Measurements from ENCODE around the gene LLPH. TPM values are rescaled to one million over a fixed set of nuclear protein-coding genes. Genes with fewer than 3 reads are reported as not detected.

Gene LLPH
- polyA plus RNA-seq, 1 of the 3 experiments (the other 2 are of a cell fraction): 7.4 TPM

- Histone ChIP-seq H2AFZ (ENCODE audit: low read depth) (no peak overlapping the region), H3K27ac (ENCODE audit: low read depth in 2 of 2, low read length in 1 of 2) (no peak overlapping the region), H3K27me3 (ENCODE audit: insufficient read depth) (no peaks in the 10 kb centered on the region), H3K9me2 (no peaks in the 10 kb centered on the region), H3K9me3 (no peaks in the 10 kb centered on the region), H3K36me3 (replicated peaks in 1 of 2; ENCODE audit: control insufficient read depth in 1 of 2, insufficient read depth in 2 of 2, low read length in 1 of 2) (peaks cover 3 to 26% of the 10 kb centered on the region in 2 experiments), H3F3A (replicated peaks; ENCODE audit: insufficient read depth) (peaks cover 18% of the 10 kb centered on the region), H3K4me3 (ENCODE audit: low read depth in 2 of 2, low read length in 1 of 2) (no peak overlapping the region), H3K79me2 (ENCODE audit: insufficient read depth) (peaks cover 85% of the 10 kb centered on the region), H3K4me1 (ENCODE audit: control insufficient read depth in 1 of 2, insufficient read depth in 2 of 2, low read depth in 1 of 2, low read length in 1 of 2) (peaks cover 4 to 6% of the 10 kb centered on the region in 2 experiments; a peak in 3 of 4 replicates), H3K9ac (no peak overlapping the region), H3K4me2 (no peak overlapping the region), H4K20me1 (ENCODE audit: insufficient read depth) (no peaks in the 10 kb centered on the region; the same call in 1 of the 2 replicates)
- ChIA-PET POLR2A (no interaction called here), CTCF (interaction anchor here (0.6 kb wide), 1 partner anchor 406 kb away, joined by 3 read pairs; no protein-coding TSS in a partner anchor)
- WGBS (ENCODE audit: low lambda C conversion rate): 85% methylated on average over 2 of the region's 2 CpGs
- no peak for DNase-seq
- TF ChIP-seq ELF1 (IDR thresholded peaks at IDR 0.05): no peak
- no peak for TF ChIP-seq RCOR1 (IDR thresholded peaks at IDR 0.05; ENCODE audit: low read length)
- no peak for TF ChIP-seq EP300 (IDR thresholded peaks at IDR 0.05; ENCODE audit: borderline replicate concordance in 1 of 2, low read depth in 1 of 2, low read length in 1 of 2)
- TF ChIP-seq, protein P1, sequence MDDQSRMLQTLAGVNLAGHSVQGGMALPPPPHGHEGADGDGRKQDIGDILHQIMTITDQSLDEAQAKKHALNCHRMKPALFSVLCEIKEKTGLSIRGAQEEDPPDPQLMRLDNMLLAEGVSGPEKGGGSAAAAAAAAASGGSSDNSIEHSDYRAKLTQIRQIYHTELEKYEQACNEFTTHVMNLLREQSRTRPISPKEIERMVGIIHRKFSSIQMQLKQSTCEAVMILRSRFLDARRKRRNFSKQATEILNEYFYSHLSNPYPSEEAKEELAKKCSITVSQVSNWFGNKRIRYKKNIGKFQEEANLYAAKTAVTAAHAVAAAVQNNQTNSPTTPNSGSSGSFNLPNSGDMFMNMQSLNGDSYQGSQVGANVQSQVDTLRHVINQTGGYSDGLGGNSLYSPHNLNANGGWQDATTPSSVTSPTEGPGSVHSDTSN (IDR thresholded peaks at IDR 0.05): no peak
Measured at GRCh38 chr12:66165141-66165540, 34.6 kb upstream of the LLPH start.

DNA sequence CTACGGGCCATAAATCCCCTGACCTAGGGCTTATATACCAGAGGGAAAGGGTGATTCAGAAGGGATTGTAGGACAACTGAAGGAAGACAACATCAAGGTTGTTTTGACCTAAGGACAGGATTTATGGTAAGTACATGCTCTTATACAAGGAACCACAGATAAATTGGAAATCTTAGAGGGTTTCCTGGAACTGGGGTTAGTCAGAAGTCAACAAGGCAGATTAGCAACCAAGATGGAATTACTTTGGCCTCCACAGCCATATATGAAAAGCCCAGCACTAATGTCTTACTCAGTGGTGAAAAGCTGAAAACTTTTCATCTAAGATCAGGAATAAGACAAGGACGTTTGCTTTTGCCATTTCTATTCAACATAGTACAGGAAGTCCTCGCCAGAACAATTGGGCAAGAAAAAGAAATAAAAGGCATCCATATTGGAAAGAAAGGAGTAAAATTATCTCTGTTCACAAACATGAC lies 33.8 kb upstream of the LLPH start:
- H4K20me1 ChIP-seq (ENCODE audit: insufficient read depth): no peaks in the 10 kb centered on the region; the same call in 1 of the 2 replicates
- H3K27ac ChIP-seq (ENCODE audit: low read depth in 2 of 2, low read length in 1 of 2): no peak overlapping the region
- H3K4me2 ChIP-seq: no peak overlapping the region
- H3K36me3 ChIP-seq (replicated peaks in 1 of 2; ENCODE audit: control insufficient read depth in 1 of 2, insufficient read depth in 2 of 2, low read length in 1 of 2): peaks cover 9 to 33% of the 10 kb centered on the region in 2 experiments
- peaks cover 12% of the 10 kb centered on the region for H3F3A ChIP-seq (replicated peaks; ENCODE audit: insufficient read depth)
- DNase-seq: no peak
- no peak overlapping the region for H3K4me3 ChIP-seq (ENCODE audit: low read depth in 2 of 2, low read length in 1 of 2)
- H3K9me3 ChIP-seq: no peaks in the 10 kb centered on the region
- ChIA-PET POLR2A (interaction anchor here (0.6 kb wide), 1 partner anchor 153 kb away, joined by 7 read pairs; no protein-coding TSS in a partner anchor), CTCF (no interaction called here)
- no peak overlapping the region for H2AFZ ChIP-seq (ENCODE audit: low read depth)
- WGBS (ENCODE audit: low lambda C conversion rate): 91% methylated on average over 3 of the region's 3 CpGs
- H3K9ac ChIP-seq: no peak overlapping the region
- peaks cover 4 to 6% of the 10 kb centered on the region in 2 experiments; a peak in 3 of 4 replicates for H3K4me1 ChIP-seq (ENCODE audit: control insufficient read depth in 1 of 2, insufficient read depth in 2 of 2, low read depth in 1 of 2, low read length in 1 of 2)
- H3K79me2 ChIP-seq (ENCODE audit: insufficient read depth): peaks cover 92% of the 10 kb centered on the region
- H3K9me2 ChIP-seq: no peaks in the 10 kb centered on the region
- H3K27me3 ChIP-seq (ENCODE audit: insufficient read depth): no peaks in the 10 kb centered on the region
- TF ChIP-seq NRF1 (IDR thresholded peaks at IDR 0.05; ENCODE audit: low read depth, low read length) (no peak), MEF2A (IDR thresholded peaks at IDR 0.05; ENCODE audit: borderline replicate concordance, low read depth) (no peak), RFX5 (IDR thresholded peaks at IDR 0.05; ENCODE audit: low read length) (no peak), SIN3A (IDR thresholded peaks at IDR 0.05; ENCODE audit: borderline replicate concordance, low read depth, low read length) (no peak), NFIC (IDR thresholded peaks at IDR 0.05; ENCODE audit: borderline replicate concordance) (no peak), JUND (IDR thresholded peaks at IDR 0.05) (no peak), SMC3 (IDR thresholded peaks at IDR 0.05; ENCODE audit: low read depth, low read length) (no peak), YY1 (IDR thresholded peaks at IDR 0.05; ENCODE audit: low read depth) (no peak), TEAD4 (IDR thresholded peaks at IDR 0.05; ENCODE audit: borderline replicate concordance, insufficient read depth) (no peak), EP300 (IDR thresholded peaks at IDR 0.05; ENCODE audit: borderline replicate concordance in 1 of 2, low read depth in 1 of 2, low read length in 1 of 2) (no peak), TAF1 (IDR thresholded peaks at IDR 0.05; ENCODE audit: borderline replicate concordance, low read depth, low read length) (no peak), GABPA (IDR thresholded peaks at IDR 0.05; ENCODE audit: low read depth) (no peak), USF1 (IDR thresholded peaks at IDR 0.05; ENCODE audit: borderline replicate concordance, low read depth) (no peak), RCOR1 (IDR thresholded peaks at IDR 0.05; ENCODE audit: low read length) (no peak), MXI1 (IDR thresholded peaks at IDR 0.05; ENCODE audit: low read depth, low read length) (no peak), TCF12 (IDR thresholded peaks at IDR 0.05) (no peak), MAX (IDR thresholded peaks at IDR 0.05; ENCODE audit: low read depth) (no peak)
- TF ChIP-seq, protein P2, sequence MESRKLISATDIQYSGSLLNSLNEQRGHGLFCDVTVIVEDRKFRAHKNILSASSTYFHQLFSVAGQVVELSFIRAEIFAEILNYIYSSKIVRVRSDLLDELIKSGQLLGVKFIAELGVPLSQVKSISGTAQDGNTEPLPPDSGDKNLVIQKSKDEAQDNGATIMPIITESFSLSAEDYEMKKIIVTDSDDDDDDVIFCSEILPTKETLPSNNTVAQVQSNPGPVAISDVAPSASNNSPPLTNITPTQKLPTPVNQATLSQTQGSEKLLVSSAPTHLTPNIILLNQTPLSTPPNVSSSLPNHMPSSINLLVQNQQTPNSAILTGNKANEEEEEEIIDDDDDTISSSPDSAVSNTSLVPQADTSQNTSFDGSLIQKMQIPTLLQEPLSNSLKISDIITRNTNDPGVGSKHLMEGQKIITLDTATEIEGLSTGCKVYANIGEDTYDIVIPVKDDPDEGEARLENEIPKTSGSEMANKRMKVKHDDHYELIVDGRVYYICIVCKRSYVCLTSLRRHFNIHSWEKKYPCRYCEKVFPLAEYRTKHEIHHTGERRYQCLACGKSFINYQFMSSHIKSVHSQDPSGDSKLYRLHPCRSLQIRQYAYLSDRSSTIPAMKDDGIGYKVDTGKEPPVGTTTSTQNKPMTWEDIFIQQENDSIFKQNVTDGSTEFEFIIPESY (IDR thresholded peaks at IDR 0.05; ENCODE audit: borderline replicate concordance, low read depth): no peak
- TF ChIP-seq, protein P3, sequence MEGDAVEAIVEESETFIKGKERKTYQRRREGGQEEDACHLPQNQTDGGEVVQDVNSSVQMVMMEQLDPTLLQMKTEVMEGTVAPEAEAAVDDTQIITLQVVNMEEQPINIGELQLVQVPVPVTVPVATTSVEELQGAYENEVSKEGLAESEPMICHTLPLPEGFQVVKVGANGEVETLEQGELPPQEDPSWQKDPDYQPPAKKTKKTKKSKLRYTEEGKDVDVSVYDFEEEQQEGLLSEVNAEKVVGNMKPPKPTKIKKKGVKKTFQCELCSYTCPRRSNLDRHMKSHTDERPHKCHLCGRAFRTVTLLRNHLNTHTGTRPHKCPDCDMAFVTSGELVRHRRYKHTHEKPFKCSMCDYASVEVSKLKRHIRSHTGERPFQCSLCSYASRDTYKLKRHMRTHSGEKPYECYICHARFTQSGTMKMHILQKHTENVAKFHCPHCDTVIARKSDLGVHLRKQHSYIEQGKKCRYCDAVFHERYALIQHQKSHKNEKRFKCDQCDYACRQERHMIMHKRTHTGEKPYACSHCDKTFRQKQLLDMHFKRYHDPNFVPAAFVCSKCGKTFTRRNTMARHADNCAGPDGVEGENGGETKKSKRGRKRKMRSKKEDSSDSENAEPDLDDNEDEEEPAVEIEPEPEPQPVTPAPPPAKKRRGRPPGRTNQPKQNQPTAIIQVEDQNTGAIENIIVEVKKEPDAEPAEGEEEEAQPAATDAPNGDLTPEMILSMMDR (IDR thresholded peaks at IDR 0.05): no peak

All from SK-N-SH (cell line).